ENCODE data around the gene UXS1.

The UXS1 gene

DNA sequence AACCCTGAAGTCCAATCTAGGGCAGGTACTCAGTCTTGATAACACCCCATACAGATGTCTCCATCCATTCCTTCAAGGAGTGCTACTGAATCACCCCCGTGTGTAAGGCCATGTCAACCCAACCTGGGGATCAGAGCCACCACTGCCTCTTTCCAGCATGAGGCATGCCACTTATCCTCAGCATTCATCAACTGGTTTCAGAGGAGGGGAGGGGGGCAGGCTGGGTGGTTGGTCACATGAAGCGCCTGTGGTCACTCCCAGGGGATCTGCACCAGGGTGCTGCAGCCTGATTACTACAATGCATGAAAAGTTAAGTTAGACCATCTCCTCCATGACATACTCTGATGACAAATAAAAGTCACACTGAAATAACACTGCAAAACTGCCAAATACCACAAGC lies 65.0 kb downstream of the UXS1 start:
- TF ChIP-seq, protein P1, sequence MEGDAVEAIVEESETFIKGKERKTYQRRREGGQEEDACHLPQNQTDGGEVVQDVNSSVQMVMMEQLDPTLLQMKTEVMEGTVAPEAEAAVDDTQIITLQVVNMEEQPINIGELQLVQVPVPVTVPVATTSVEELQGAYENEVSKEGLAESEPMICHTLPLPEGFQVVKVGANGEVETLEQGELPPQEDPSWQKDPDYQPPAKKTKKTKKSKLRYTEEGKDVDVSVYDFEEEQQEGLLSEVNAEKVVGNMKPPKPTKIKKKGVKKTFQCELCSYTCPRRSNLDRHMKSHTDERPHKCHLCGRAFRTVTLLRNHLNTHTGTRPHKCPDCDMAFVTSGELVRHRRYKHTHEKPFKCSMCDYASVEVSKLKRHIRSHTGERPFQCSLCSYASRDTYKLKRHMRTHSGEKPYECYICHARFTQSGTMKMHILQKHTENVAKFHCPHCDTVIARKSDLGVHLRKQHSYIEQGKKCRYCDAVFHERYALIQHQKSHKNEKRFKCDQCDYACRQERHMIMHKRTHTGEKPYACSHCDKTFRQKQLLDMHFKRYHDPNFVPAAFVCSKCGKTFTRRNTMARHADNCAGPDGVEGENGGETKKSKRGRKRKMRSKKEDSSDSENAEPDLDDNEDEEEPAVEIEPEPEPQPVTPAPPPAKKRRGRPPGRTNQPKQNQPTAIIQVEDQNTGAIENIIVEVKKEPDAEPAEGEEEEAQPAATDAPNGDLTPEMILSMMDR (IDR thresholded peaks at IDR 0.05) = no peak
- no peak overlapping the region for H3K27ac ChIP-seq
- peak; percentile 50 for DNase-seq (ENCODE audit: low spot score)
- H3K4me3 ChIP-seq = no peak overlapping the region

GRCh38 chr2:106127776-106128268 lies 66.3 kb downstream of the UXS1 start:
- TF ChIP-seq, protein P1 (IDR thresholded peaks at IDR 0.05) = no peak
- no peak overlapping the region for H3K4me3 ChIP-seq
- H3K27ac ChIP-seq = no peak overlapping the region
- DNase-seq (ENCODE audit: low spot score) = peak; percentile 38

GRCh38 chr2:106127282-106127771 lies 66.8 kb downstream of the UXS1 start:
- TF ChIP-seq, protein P1 (IDR thresholded peaks at IDR 0.05) = no peak
- no peak for DNase-seq (ENCODE audit: low spot score)

GRCh38 chr2:106126705-106127281 lies 67.3 kb downstream of the UXS1 start:
- Histone ChIP-seq H3K27ac (no peak overlapping the region), H3K4me3 (no peak overlapping the region)
- TF ChIP-seq, protein P1 (IDR thresholded peaks at IDR 0.05) = no peak
- DNase-seq (ENCODE audit: low spot score) = no peak

More at GRCh38 chr2:106127282-106127771, 66.8 kb downstream of the UXS1 start:
- Histone ChIP-seq H3K27ac (no peak overlapping the region), H3K4me3 (no peak overlapping the region)

GRCh38 chr2:106126295-106126694 lies 67.8 kb downstream of the UXS1 start:
- H3K4me3 ChIP-seq = no peak overlapping the region
- no peak for DNase-seq (ENCODE audit: low spot score)
- H3K27ac ChIP-seq = no peak overlapping the region
- TF ChIP-seq, protein P1 (IDR thresholded peaks at IDR 0.05) = no peak

DNA sequence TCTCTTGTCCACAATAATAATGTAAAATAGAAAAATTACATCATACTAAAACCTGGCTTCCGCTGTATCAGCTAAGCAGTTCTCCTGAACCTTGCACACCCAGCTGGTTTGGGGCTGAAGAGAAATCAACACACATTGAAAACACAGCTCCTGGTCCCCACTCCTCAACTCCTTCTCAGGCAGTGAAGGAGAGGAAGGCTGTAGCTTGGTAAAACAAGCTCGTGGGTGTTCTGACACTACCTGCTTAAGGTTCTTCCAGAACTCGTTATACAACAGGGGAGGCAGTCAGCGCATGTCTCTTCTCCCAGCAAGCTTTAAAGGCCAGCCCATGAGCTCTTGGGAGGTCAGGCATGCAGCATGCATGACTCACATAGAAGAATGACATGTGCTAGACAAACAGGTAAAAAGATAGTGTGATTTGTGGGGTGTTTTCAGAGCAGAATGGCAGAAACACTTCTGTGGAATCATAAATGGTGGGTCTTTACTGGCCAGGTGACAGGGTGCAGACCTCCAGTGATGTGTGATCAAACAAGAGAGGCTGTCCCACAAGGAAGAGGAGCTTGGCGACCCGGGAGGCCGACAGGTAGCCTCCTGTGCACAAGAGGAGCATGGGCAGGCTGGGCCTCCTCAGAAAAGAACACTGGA lies 69.1 kb downstream of the UXS1 start:
- H3K27ac ChIP-seq = no peak overlapping the region
- H3K4me3 ChIP-seq = no peak overlapping the region
- DNase-seq (ENCODE audit: low spot score) = peak; percentile 33
- TF ChIP-seq, protein P1 (IDR thresholded peaks at IDR 0.05) = no peak

Measured in coronary artery (tissue), 2 donors.